ENCODE data around the gene LRRC25. TPM values are rescaled to one million over a fixed set of nuclear protein-coding genes. Genes with fewer than 3 reads are reported as not detected.

LRRC25 gene
- total and polyA plus RNA-seq, 2 donors = 2.9 to 7.0 TPM

- Histone ChIP-seq H3K36me3 (ENCODE audit: insufficient read depth) (peaks cover 3% of the 10 kb centered on the region), H3K27ac (ENCODE audit: low read depth) (no peak overlapping the region), H3K4me3 (ENCODE audit: low read depth, low read length) (no peak overlapping the region), H3K4me1 (ENCODE audit: insufficient read depth) (no peaks in the 10 kb centered on the region)
- DNase-seq (ENCODE audit: extremely low spot score) = no peak
- 56% methylated on average over 13 of the region's 13 CpGs for WGBS
These were observed 41.8 kb upstream of the LRRC25 start for GRCh38 chr19:18439025-18439909.

- DNase-seq (ENCODE audit: extremely low spot score) = no peak
- Histone ChIP-seq H3K4me1 (ENCODE audit: insufficient read depth) (no peaks in the 10 kb centered on the region), H3K4me3 (ENCODE audit: low read depth, low read length) (peak overlapping the region; percentile 60), H3K36me3 (ENCODE audit: insufficient read depth) (no peaks in the 10 kb centered on the region), H3K27ac (ENCODE audit: low read depth) (peak overlapping the region; percentile 56)
- WGBS = 9% methylated on average over 24 of the region's 24 CpGs
These were observed 41.1 kb upstream of the LRRC25 start for GRCh38 chr19:18438331-18439024.

GRCh38 chr19:18437491-18438330, 40.3 kb upstream of the LRRC25 start, which contains the start of gene ISYNA1:
Gene ISYNA1 (minus strand): TSS chr19:18438133. CDS start chr19:18437979, 154 bp downstream.
- under 1% methylated on average over 99 of the region's 99 CpGs for WGBS
- H3K36me3 ChIP-seq (ENCODE audit: insufficient read depth) = no peaks in the 10 kb centered on the region
- H3K4me1 ChIP-seq (ENCODE audit: insufficient read depth) = no peaks in the 10 kb centered on the region
- peak within 1 kb of the TSS; percentile 60 for H3K4me3 ChIP-seq (ENCODE audit: low read depth, low read length)
- H3K27ac ChIP-seq (ENCODE audit: low read depth) = peak within 1 kb of the TSS; percentile 72
- DNase-seq (ENCODE audit: extremely low spot score) = no peak

GRCh38 chr19:18436671-18437490, 39.5 kb upstream of the LRRC25 start:
- 23% methylated on average over 67 of the region's 67 CpGs for WGBS
- H3K4me3 ChIP-seq (ENCODE audit: low read depth, low read length) = peak overlapping the region; percentile 60
- H3K4me1 ChIP-seq (ENCODE audit: insufficient read depth) = no peaks in the 10 kb centered on the region
- H3K36me3 ChIP-seq (ENCODE audit: insufficient read depth) = no peaks in the 10 kb centered on the region
- peak; percentile 76 for DNase-seq (ENCODE audit: extremely low spot score)
- H3K27ac ChIP-seq (ENCODE audit: low read depth) = no peak overlapping the region

- no peak overlapping the region for H3K4me3 ChIP-seq (ENCODE audit: low read depth, low read length)
- no peak for DNase-seq (ENCODE audit: extremely low spot score)
- no peaks in the 10 kb centered on the region for H3K4me1 ChIP-seq (ENCODE audit: insufficient read depth)
- H3K36me3 ChIP-seq (ENCODE audit: insufficient read depth) = no peaks in the 10 kb centered on the region
- WGBS = 83% methylated on average over 46 of the region's 46 CpGs
- no peak overlapping the region for H3K27ac ChIP-seq (ENCODE audit: low read depth)
These were observed 38.6 kb upstream of the LRRC25 start for GRCh38 chr19:18435842-18436670.

GRCh38 chr19:18435178-18435841, 37.9 kb upstream of the LRRC25 start:
- H3K4me1 ChIP-seq (ENCODE audit: insufficient read depth) = no peaks in the 10 kb centered on the region
- DNase-seq (ENCODE audit: extremely low spot score) = no peak
- WGBS = 95% methylated on average over 49 of the region's 49 CpGs
- H3K36me3 ChIP-seq (ENCODE audit: insufficient read depth) = no peaks in the 10 kb centered on the region
- no peak overlapping the region for H3K4me3 ChIP-seq (ENCODE audit: low read depth, low read length)
- H3K27ac ChIP-seq (ENCODE audit: low read depth) = no peak overlapping the region

- Histone ChIP-seq H3K4me3 (ENCODE audit: low read depth, low read length) (no peak overlapping the region), H3K27ac (ENCODE audit: low read depth) (no peak overlapping the region), H3K4me1 (ENCODE audit: insufficient read depth) (no peaks in the 10 kb centered on the region), H3K36me3 (ENCODE audit: insufficient read depth) (no peaks in the 10 kb centered on the region)
- no peak for DNase-seq (ENCODE audit: extremely low spot score)
- WGBS = 85% methylated on average over 21 of the region's 21 CpGs
These were observed 37.2 kb upstream of the LRRC25 start for GRCh38 chr19:18434411-18435175.

- no peak for DNase-seq (ENCODE audit: extremely low spot score)
- 15% methylated on average over 60 of the region's 60 CpGs for WGBS
- H3K27ac ChIP-seq (ENCODE audit: low read depth) = no peak overlapping the region
- peaks cover 1% of the 10 kb centered on the region for H3K4me1 ChIP-seq (ENCODE audit: insufficient read depth)
- H3K4me3 ChIP-seq (ENCODE audit: low read depth, low read length) = peak overlapping the region; percentile 63
- no peaks in the 10 kb centered on the region for H3K36me3 ChIP-seq (ENCODE audit: insufficient read depth)
These were observed 36.4 kb upstream of the LRRC25 start for GRCh38 chr19:18433735-18434398.

GRCh38 chr19:18433015-18433691, 35.7 kb upstream of the LRRC25 start:
- no peak for DNase-seq (ENCODE audit: extremely low spot score)
- peaks cover 1% of the 10 kb centered on the region for H3K4me1 ChIP-seq (ENCODE audit: insufficient read depth)
- H3K27ac ChIP-seq (ENCODE audit: low read depth) = peak overlapping the region; percentile 39
- WGBS = 15% methylated on average over 57 of the region's 59 CpGs
- H3K36me3 ChIP-seq (ENCODE audit: insufficient read depth) = no peaks in the 10 kb centered on the region
- peak overlapping the region; percentile 63 for H3K4me3 ChIP-seq (ENCODE audit: low read depth, low read length)

GRCh38 chr19:18432275-18433014, 35.0 kb upstream of the LRRC25 start:
- DNase-seq (ENCODE audit: extremely low spot score) = no peak
- WGBS = 60% methylated on average over 13 of the region's 13 CpGs
- Histone ChIP-seq H3K4me1 (ENCODE audit: insufficient read depth) (peaks cover 1% of the 10 kb centered on the region), H3K36me3 (ENCODE audit: insufficient read depth) (no peaks in the 10 kb centered on the region), H3K27ac (ENCODE audit: low read depth) (no peak overlapping the region), H3K4me3 (ENCODE audit: low read depth, low read length) (peak overlapping the region; percentile 63)
